Prostate gland (tissue), 2 donors: ENCODE data around the gene MAGEA1.

Source experiments
- POLR2A ChIP-seq: fragments of 450-650 bp; IDR thresholded peaks from one replicate; pipeline ENCODE4 v1.6.1; 2016; ENCODE audit warnings: antibody characterized with exemption, mild to moderate bottlenecking
- POLR2AphosphoS5 ChIP-seq: sonication (generic); formaldehyde crosslinking; IDR thresholded peaks from one replicate; pipeline ENCODE4 v1.6.1; 2017; ENCODE audit warnings: antibody characterized with exemption
- TF ChIP-seq, protein P1 (sequence below), 4 experiments: fragments of 200-600 bp in 2 of 4; fragments of 450-650 bp in 2 of 4; sonication (generic) in 2 of 4; IDR thresholded peaks; 1 replicate in 3 of 4; 2 replicates in 1 of 4; pipeline ENCODE4 v1.5.1; 2016 to 2019; ENCODE audit warnings: antibody characterized with exemption in 4 of 4, mild to moderate bottlenecking in 2 of 4, moderate library complexity in 2 of 4

DNA sequence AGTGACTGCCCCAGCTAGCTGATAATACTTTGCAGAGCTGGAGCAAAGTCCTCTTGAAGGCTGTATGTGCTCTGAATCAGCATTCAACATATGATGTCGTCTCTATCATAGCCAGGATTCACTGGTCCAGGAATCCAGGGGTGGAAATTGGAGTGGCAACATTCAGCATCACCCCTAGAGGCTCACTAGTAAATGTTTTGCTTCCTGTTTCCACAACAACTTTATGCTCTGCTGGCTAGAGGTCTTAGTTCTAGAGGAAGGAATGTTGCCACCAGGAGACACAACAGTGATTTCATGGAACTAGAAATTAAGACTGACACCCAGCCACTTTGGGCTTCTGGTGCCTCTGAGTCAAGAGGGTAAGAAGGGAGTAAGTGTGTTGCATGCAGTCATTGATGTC lies 11.3 kb downstream of the MAGEA1 start:
- TF ChIP-seq, protein P1, sequence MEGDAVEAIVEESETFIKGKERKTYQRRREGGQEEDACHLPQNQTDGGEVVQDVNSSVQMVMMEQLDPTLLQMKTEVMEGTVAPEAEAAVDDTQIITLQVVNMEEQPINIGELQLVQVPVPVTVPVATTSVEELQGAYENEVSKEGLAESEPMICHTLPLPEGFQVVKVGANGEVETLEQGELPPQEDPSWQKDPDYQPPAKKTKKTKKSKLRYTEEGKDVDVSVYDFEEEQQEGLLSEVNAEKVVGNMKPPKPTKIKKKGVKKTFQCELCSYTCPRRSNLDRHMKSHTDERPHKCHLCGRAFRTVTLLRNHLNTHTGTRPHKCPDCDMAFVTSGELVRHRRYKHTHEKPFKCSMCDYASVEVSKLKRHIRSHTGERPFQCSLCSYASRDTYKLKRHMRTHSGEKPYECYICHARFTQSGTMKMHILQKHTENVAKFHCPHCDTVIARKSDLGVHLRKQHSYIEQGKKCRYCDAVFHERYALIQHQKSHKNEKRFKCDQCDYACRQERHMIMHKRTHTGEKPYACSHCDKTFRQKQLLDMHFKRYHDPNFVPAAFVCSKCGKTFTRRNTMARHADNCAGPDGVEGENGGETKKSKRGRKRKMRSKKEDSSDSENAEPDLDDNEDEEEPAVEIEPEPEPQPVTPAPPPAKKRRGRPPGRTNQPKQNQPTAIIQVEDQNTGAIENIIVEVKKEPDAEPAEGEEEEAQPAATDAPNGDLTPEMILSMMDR (IDR thresholded peaks at IDR 0.05), result no peak
- TF ChIP-seq POLR2A, result no peak
- no peak for TF ChIP-seq POLR2AphosphoS5
